Measurements from ENCODE around the gene SLC8A2. TPM values are rescaled to one million over a fixed set of nuclear protein-coding genes. Genes with fewer than 3 reads are reported as not detected.

SLC8A2 gene
- total RNA-seq, 1 donor from 2014 or later: 5.1 TPM

DNA sequence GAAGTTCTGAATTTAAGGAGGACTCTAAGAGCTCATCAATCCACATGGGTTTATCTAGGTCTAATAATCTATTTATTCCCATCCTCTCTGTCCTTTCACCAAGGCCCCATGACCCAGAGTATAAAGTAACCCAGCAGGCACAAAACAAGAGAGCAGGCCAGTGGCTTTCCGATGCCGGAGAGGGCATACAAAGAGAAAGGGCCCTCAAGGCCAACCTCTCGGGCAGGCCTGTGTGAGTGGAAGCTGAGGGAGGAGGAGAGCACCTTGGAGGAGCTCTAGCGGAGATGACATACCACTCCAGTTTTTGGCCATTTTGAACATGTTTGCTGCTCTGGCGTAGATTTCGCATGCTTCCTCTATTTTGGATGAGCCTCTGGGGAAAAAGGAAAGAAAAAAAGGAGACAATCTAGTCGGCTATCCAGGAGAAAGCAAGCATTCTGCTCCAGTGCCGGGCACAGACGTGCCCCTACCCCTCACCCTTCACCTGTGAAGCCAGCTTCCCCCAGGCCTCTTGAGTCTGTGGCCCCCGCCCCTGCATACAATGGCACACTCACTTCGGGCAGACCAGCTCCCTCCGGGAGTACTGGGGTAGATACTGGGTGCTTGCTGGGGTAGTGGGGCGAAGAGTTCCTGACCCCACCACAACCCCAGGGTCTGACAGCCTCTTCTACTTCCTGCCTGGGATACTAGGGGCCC lies 31.6 kb upstream of the SLC8A2 start:
- no peak for DNase-seq (ENCODE audit: low spot score)

GRCh38 chr19:47499863-47500830 lies 28.5 kb upstream of the SLC8A2 start:
- DNase-seq (ENCODE audit: low spot score): no peak

DNA sequence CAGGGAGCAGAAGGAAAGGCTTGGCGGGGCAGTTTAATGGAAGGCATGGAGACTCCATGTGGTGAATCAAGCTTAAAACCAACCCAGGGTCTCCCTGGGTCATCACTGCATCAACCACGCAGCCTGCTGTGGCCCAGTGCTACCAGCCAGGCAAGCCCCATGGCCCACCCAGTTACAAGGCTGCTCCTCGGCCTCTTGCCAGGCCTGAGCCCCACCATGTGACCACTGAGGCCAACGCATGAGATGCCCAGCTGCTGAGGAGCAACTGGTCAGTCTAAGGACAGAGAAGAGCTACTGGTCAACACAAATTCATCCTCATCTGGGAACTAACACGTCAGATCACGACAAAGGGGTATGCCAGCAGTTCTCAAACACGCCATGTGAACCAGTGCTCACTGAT lies 27.7 kb upstream of the SLC8A2 start:
- DNase-seq (ENCODE audit: low spot score): no peak

DNA sequence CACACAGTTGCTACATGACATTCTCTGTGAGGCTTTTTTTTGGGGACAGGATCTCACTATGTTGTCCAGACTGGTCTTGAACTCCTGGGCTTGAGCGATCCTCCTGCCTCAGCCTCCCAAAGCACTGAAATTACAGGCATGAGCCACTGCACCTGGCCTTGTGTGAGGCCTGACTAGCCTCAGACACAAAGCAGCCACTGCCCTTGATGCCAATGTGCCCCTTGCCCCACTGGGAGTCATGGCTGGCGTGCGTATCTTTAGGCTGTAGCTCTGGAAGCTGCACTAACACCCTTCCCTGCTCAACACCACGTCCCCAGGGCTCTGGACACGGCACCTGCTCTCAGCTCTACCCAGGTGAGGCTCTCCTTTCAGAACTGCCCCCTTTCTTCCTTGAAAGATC lies 26.9 kb upstream of the SLC8A2 start:
- DNase-seq (ENCODE audit: low spot score): no peak

DNA sequence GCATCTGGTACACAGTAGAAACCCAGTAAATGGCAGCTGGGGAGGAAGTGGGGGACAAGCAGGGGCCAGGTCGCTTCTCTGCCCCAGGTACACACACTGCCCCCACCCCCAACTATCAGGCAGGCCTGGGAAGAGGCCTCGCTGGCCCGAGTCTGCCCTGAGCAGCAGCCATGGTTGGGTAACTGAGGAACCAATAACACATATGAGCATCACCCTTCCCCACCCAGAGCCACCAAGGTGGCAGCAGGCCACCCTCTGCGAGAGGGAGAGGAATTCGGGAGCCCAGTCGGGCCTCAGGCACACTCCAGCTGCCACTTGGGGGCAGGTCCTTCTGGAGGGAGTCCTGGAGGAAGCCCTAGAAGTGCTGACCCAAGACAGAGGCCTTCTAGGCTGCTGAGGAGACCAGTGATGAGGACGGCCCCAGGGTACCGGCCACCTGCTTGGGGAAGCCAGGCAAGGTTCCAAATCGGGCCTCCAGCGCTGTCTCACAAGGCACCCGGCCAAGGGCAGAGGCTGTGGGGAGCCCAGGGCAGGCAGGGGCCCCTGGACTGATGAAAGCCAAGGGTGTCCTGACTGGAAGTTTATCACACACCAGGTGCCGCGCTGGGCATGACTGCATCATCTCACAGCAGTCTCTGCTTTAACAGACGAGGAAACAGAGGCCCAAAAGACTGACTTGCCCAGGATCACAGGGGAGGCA lies 26.3 kb upstream of the SLC8A2 start:
- no peak for DNase-seq (ENCODE audit: low spot score)

DNA sequence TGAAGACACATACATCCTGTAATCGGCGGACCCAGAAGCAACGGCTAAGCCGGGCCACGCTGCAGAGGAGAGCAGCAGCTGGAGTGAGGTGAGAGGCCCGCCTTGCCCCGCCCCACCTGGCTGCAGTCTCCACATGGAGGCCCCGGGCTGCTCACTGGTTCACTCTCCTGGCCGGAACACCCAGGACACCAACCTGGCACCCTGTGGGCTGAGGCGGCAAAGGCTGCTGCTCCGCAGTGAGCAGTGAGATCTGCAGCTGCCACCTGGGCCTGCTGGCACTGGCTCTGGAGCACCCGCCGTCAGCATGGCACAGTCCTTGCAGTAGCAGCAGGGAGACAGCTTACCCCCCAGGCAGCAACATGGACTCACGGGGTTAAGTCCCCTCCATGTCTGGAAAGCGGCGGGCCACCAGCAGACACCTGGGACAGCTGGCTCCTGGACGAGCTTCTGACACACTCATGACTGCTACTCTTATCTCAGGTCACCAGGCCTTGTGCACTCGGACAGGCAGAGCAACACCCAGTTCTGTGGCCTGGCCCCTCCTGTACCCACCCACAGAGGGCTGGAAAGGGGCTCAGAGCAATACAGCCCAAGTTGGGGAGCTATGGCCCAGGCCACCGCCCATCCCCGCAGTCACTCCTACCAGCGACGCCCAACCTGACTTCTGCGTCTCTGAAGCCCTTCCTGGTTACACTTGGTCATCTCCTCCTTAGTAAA lies 25.5 kb upstream of the SLC8A2 start:
- DNase-seq (ENCODE audit: low spot score): no peak

- DNase-seq (ENCODE audit: low spot score): no peak
Measured at GRCh38 chr19:47495478-47496372, 24.0 kb upstream of the SLC8A2 start.

- DNase-seq (ENCODE audit: low spot score): no peak
Measured at GRCh38 chr19:47494729-47495128, 23.0 kb upstream of the SLC8A2 start.

DNA sequence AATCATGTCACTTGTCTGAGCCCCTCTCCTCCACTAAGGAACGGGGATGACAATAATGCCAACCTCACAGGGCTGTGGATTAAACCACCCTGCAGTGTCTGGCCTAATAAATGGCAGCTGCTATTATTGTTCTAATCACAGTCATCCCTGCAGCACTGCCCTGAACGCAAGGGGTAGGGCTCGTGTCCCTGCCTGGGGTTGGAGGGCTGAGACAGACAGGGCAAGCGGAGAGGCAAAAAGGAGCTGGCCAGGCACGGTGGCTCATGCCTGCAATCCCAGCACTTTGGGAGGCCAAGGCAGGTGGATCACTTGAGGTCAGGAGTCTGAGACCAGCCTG lies 22.5 kb upstream of the SLC8A2 start:
- DNase-seq (ENCODE audit: low spot score): no peak

- DNase-seq (ENCODE audit: low spot score): no peak
Measured at GRCh38 chr19:47493378-47494210, 21.9 kb upstream of the SLC8A2 start.

- no peak for DNase-seq (ENCODE audit: low spot score)
Measured at GRCh38 chr19:47492571-47493377, 21.1 kb upstream of the SLC8A2 start.

- DNase-seq (ENCODE audit: low spot score): no peak
Measured at GRCh38 chr19:47492137-47492533, 20.4 kb upstream of the SLC8A2 start.

- no peak for DNase-seq (ENCODE audit: low spot score)
Measured at GRCh38 chr19:47491358-47492136, 19.9 kb upstream of the SLC8A2 start.

DNA sequence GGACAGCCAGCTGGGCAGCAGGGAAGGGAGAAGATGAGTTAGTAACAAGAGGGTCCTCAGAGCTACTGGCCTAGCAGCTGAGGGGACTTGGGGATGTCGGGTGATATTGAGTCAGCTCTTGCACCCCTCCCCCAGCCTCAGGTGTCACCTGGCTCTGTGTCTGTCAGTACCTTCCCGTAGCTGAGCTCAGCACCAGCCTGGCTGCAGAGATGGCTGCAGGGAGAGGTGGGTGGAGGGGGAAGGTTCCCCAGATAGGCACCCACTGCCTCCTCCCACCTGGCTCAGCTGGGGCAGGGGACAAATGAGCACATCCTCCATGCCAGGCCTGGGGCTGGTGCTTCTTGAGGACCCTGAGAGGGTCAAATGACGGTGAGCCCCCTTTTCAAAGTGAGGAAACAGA lies 19.2 kb upstream of the SLC8A2 start:
- DNase-seq (ENCODE audit: low spot score): no peak

- no peak for DNase-seq (ENCODE audit: low spot score)
Measured at GRCh38 chr19:47490031-47490430, 18.3 kb upstream of the SLC8A2 start.

GRCh38 chr19:47489072-47489914 lies 17.6 kb upstream of the SLC8A2 start:
- DNase-seq (ENCODE audit: low spot score): no peak
